ENCODE results near the gene TM4SF1. TPM values are rescaled to one million over a fixed set of nuclear protein-coding genes. Genes with fewer than 3 reads are reported as not detected.

TM4SF1 gene
- total RNA-seq, 1 experiment from 2014 or later, result 535 TPM

DNA sequence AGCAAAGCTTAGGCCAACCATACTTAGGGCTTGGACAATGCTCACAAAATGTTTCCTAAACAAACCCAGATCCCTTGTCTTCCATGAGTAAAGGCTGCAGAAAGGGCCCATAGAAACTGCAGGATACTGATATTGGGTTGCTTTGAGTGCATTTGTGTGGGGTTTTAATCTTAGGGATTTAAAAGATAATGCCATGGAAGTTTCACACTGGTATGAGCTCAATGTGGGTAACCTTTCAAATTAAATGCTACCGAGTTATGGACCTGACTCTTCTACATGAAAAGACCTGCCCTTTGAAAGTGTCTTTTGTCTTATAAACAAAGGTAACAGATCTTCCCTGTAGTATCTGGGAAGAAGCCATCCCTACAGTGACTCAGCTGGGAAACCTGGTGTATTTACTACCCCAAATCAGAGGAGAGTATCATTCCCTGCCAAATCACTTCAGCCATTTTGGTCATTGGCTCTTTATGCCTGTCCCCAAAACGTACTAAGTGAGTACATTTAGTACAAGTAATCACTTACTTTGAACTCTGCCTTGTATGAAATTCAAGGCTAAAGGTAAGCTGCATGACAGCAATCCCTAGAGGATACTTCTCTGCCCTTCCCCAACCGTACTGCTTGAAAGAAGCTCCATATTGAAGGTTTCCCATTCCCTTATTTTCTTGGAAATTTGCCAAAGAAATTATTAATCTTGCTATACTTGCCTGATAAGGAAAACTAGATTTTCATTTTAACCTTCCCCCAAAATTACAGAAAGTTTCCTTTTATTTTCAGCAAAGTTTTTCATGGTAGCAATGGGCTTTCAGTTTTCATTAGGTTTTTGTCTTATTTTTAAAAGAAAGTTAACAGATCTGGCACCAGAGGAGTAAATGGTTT is 7.2 kb downstream of the TM4SF1 start:
- H4K20me1 ChIP-seq (ENCODE audit: low read length), result peaks cover 28% of the 10 kb centered on the region
- peaks cover 66% of the 10 kb centered on the region for H3K36me3 ChIP-seq (ENCODE audit: low read depth, low read length)
- peak overlapping the region; percentile 25; the same call in 1 of the 2 replicates for H3K4me3 ChIP-seq (ENCODE audit: low read length)
- DNase-seq (peak; percentile 48), ATAC-seq (no peak)
- H2AFZ ChIP-seq (ENCODE audit: low read length), result no peak overlapping the region
- H3K79me2 ChIP-seq (ENCODE audit: low read length), result peaks cover 48% of the 10 kb centered on the region
- peak overlapping the region; percentile 28 for H3K4me2 ChIP-seq (ENCODE audit: low read length)
- no peaks in the 10 kb centered on the region for H3K9me3 ChIP-seq (ENCODE audit: low read length)
- ChIA-PET POLR2A (ENCODE audit: unreplicated experiment) (interaction anchor here (0.7 kb wide), 2 partner anchors 18 to 27 kb away, joined by 3 to 4 read pairs; no protein-coding TSS in a partner anchor), CTCF (no interaction called here)
- H3K27ac ChIP-seq (ENCODE audit: low read length), result peak overlapping the region; percentile 99
- no peaks in the 10 kb centered on the region for H3K27me3 ChIP-seq (ENCODE audit: low read length)
- peaks cover 61% of the 10 kb centered on the region for H3F3A ChIP-seq (ENCODE audit: low read length, unreplicated experiment)
- no peaks in the 10 kb centered on the region for H3K9me2 ChIP-seq (replicated peaks; ENCODE audit: low read length)
- intact Hi-C loops (cut with micrococcal nuclease), result loop anchor here (10.0 kb wide), 1 partner anchor 285 kb away; the partner anchor contains the start of gene WWTR1
- TF ChIP-seq EZH2phosphoT487 (IDR thresholded peaks at IDR 0.05; ENCODE audit: borderline replicate concordance, low read length), result no peak
- no peak for TF ChIP-seq EZH2 (IDR thresholded peaks at IDR 0.05; ENCODE audit: low read length, unreplicated experiment)
- TF ChIP-seq, protein P1, sequence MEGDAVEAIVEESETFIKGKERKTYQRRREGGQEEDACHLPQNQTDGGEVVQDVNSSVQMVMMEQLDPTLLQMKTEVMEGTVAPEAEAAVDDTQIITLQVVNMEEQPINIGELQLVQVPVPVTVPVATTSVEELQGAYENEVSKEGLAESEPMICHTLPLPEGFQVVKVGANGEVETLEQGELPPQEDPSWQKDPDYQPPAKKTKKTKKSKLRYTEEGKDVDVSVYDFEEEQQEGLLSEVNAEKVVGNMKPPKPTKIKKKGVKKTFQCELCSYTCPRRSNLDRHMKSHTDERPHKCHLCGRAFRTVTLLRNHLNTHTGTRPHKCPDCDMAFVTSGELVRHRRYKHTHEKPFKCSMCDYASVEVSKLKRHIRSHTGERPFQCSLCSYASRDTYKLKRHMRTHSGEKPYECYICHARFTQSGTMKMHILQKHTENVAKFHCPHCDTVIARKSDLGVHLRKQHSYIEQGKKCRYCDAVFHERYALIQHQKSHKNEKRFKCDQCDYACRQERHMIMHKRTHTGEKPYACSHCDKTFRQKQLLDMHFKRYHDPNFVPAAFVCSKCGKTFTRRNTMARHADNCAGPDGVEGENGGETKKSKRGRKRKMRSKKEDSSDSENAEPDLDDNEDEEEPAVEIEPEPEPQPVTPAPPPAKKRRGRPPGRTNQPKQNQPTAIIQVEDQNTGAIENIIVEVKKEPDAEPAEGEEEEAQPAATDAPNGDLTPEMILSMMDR (conservative IDR thresholded peaks at IDR 0.05; ENCODE audit: low read depth, low read length), result no peak
- peak overlapping the region; percentile 35 for H3K9ac ChIP-seq (ENCODE audit: low read length)
- BruUV-seq (replicated peaks), result no TSS peak
- H3K4me1 ChIP-seq (ENCODE audit: insufficient read depth, low read length), result peaks cover 93% of the 10 kb centered on the region

- H4K20me1 ChIP-seq (ENCODE audit: low read length), result peaks cover 16% of the 10 kb centered on the region; the same call in 1 of the 2 replicates
- H3K4me3 ChIP-seq (ENCODE audit: low read length), result no peak overlapping the region
- peak overlapping the region; percentile 35 for H3K9ac ChIP-seq (ENCODE audit: low read length)
- BruUV-seq (replicated peaks), result no TSS peak
- H3K9me3 ChIP-seq (ENCODE audit: low read length), result no peaks in the 10 kb centered on the region
- ATAC-seq (peak; percentile 16), DNase-seq (peak; percentile 72)
- ChIA-PET POLR2A (ENCODE audit: unreplicated experiment) (interaction anchor here (0.6 to 1.0 kb wide), 4 partner anchors 26 to 287 kb away, joined by 3 to 4 read pairs (median 4); no protein-coding TSS in a partner anchor), CTCF (no interaction called here)
- no peak overlapping the region for H2AFZ ChIP-seq (ENCODE audit: low read length)
- H3K27ac ChIP-seq (ENCODE audit: low read length), result peak overlapping the region; percentile 99
- H3K4me2 ChIP-seq (ENCODE audit: low read length), result peak overlapping the region; percentile 28; the same call in 1 of the 2 replicates
- no peaks in the 10 kb centered on the region for H3K27me3 ChIP-seq (ENCODE audit: low read length)
- H3K79me2 ChIP-seq (ENCODE audit: low read length), result peaks cover 34% of the 10 kb centered on the region
- intact Hi-C loops (cut with micrococcal nuclease), result no loop called here
- no peaks in the 10 kb centered on the region for H3K9me2 ChIP-seq (replicated peaks; ENCODE audit: low read length)
- H3F3A ChIP-seq (ENCODE audit: low read length, unreplicated experiment), result peaks cover 61% of the 10 kb centered on the region
- H3K4me1 ChIP-seq (ENCODE audit: insufficient read depth, low read length), result peaks cover 80% of the 10 kb centered on the region
- TF ChIP-seq, protein P1 (conservative IDR thresholded peaks at IDR 0.05; ENCODE audit: low read depth, low read length), result no peak
- TF ChIP-seq EZH2phosphoT487 (IDR thresholded peaks at IDR 0.05; ENCODE audit: borderline replicate concordance, low read length) (no peak), EZH2 (IDR thresholded peaks at IDR 0.05; ENCODE audit: low read length, unreplicated experiment) (no peak)
- H3K36me3 ChIP-seq (ENCODE audit: low read depth, low read length), result peaks cover 53% of the 10 kb centered on the region
Observed at GRCh38 chr3:149368674-149369497, 8.6 kb downstream of the TM4SF1 start.

Measured in PC-3 (cell line).